CD4-positive, alpha-beta T cell (primary cell): Measurements from ENCODE around the gene C11orf68. TPM values are rescaled to one million over a fixed set of nuclear protein-coding genes. Genes with fewer than 3 reads are reported as not detected.

Experiments used
- ATAC-seq: fragments of 200-7000 bp; cut with Tn5 transposase; one replicate; pipeline ENCODE4 v1.10.0; 2022; ENCODE audit warnings: mild to moderate bottlenecking; ENCODE audit not compliant: poor library complexity
- CTCF ChIA-PET: fragments of 350-600 bp; sonication (Branson Sonifier 250); formaldehyde crosslinking; loops from one replicate; lab custom pipeline; 2021; ENCODE audit warnings: antibody characterized with exemption, inconsistent platforms; lab: Charles Lee
- POLR2A ChIA-PET: fragments of 350-600 bp; sonication (Branson Sonifier 250); formaldehyde crosslinking; loops from one replicate; lab custom pipeline; 2021; ENCODE audit warnings: antibody characterized with exemption, inconsistent platforms; lab: Charles Lee
- DNase-seq, 14 experiments: peaks; one replicate each; pipeline ENCODE4 v3.0.0-alpha.2; 2013 to 2020; ENCODE audit warnings: mixed read lengths in 2 of 14
- H3K27ac ChIP-seq, 2 donors: one replicate each; pipeline versions ENCODE4 v1.5.1 to v1.7.0; 2013; ENCODE audit warnings: low read length in 2 of 2, low read depth in 1 of 2, mild to moderate bottlenecking in 1 of 2
- H3K27me3 ChIP-seq, 2 experiments: 1 replicate in 1 of 2; 2 replicates in 1 of 2; pipeline versions ENCODE4 v1.6.1 to v1.7.0; 2013; ENCODE audit warnings: low read length in 2 of 2, control low read depth in 1 of 2, mild to moderate bottlenecking in 1 of 2, moderate library complexity in 1 of 2; ENCODE audit not compliant: insufficient read depth in 2 of 2, control insufficient read depth in 1 of 2
- H3K36me3 ChIP-seq: one replicate; pipeline ENCODE4 v1.6.1; 2013; ENCODE audit warnings: low read length, control low read depth; ENCODE audit not compliant: insufficient read depth
- H3K4me1 ChIP-seq: one replicate; pipeline ENCODE4 v1.6.1; 2013; ENCODE audit warnings: low read length, control low read depth; ENCODE audit not compliant: insufficient read depth
- H3K4me3 ChIP-seq: one replicate; pipeline ENCODE4 v1.5.1; 2013; ENCODE audit warnings: mild to moderate bottlenecking, low read length, moderate library complexity
- H3K9me3 ChIP-seq, 2 experiments: 1 replicate in 1 of 2; 2 replicates in 1 of 2; pipeline versions ENCODE4 v1.6.1 to v1.7.0; 2013; ENCODE audit warnings: low read length in 2 of 2, mild to moderate bottlenecking in 2 of 2, control low read depth in 1 of 2, moderate library complexity in 1 of 2; ENCODE audit not compliant: control insufficient read depth in 1 of 2, insufficient read depth in 1 of 2
- H3K27ac Mint-ChIP-seq: one replicate; pipeline ENCODE4 v1.8.0; 2020; ENCODE audit warnings: mixed read lengths
- H3K27me3 Mint-ChIP-seq: one replicate; pipeline ENCODE4 v1.8.0; 2021; ENCODE audit warnings: mixed read lengths
- H3K36me3 Mint-ChIP-seq: one replicate; pipeline ENCODE4 v1.8.0; 2021; ENCODE audit warnings: low read depth, mixed read lengths
- H3K4me1 Mint-ChIP-seq: one replicate; pipeline ENCODE4 v1.8.0; 2021; ENCODE audit warnings: low read depth, mixed read lengths
- H3K4me3 Mint-ChIP-seq: one replicate; pipeline ENCODE4 v1.8.0; 2020; ENCODE audit warnings: mild to moderate bottlenecking, mixed read lengths
- H3K9me3 Mint-ChIP-seq: one replicate; pipeline ENCODE4 v1.8.0; 2020; ENCODE audit warnings: mixed read lengths
- CTCF ChIP-seq: fragments of 200-600 bp; IDR thresholded peaks from one replicate; pipeline ENCODE4 v1.8.0; 2022; ENCODE audit warnings: antibody characterized with exemption, mild to moderate bottlenecking
- intact Hi-C, 2 experiments: fragments of 100-400 bp; cut with DNase I in 1 of 2; cut with micrococcal nuclease in 1 of 2; formaldehyde crosslinking; loops; one replicate each; pipeline versions ENCODE4 v1.15.1 to v1.9.0; 2023 to 2025; cut with DNase I, micrococcal nuclease
- total RNA-seq, 174 experiments: library from RNA in 2 of 174; stranded (reverse) in 2 of 174; gene quantifications; one replicate each; pipeline ENCODE4 v1.2.3 and lab custom pipeline; 2021 to 2026

The C11orf68 gene
- total RNA-seq, 2 experiments from 2014 or later, result 13.7 to 13.8 TPM

GRCh38 chr11:65879617-65880016 is 39.2 kb downstream of the C11orf68 start, which contains the start of gene CTSW:
Gene CTSW, plus strand, starts transcription at chr11:65879837. Its CDS starts 18 bp downstream, at chr11:65879855.
- POLR2A ChIA-PET, result interaction anchor here (0.8 to 2.4 kb wide), 5 partner anchors 8 to 20 kb away, joined by 3 to 11 read pairs (median 4); partner anchors contain the start of genes CCDC85B, FIBP and MUS81
- intact Hi-C loops, result loop anchor here in 1 of 2 experiments (10.0 kb wide), 1 partner anchor 165 kb away; the partner anchor contains the start of gene KAT5
- H3K4me3 Mint-ChIP-seq, result peak within 1 kb of the TSS; percentile 42
- H3K36me3 Mint-ChIP-seq, result peaks cover 20% of the 10 kb centered on the region
- peaks cover 17% of the 10 kb centered on the region for H3K4me1 Mint-ChIP-seq
- no peak for TF ChIP-seq CTCF
- Histone ChIP-seq H3K9me3 (no peaks in the 10 kb centered on the region), H3K27ac (peak within 1 kb of the TSS; percentile 9 to 41), H3K27me3 (no peaks in the 10 kb centered on the region), H3K4me3 (peak within 1 kb of the TSS; percentile 50), H3K36me3 (peaks cover 24% of the 10 kb centered on the region), H3K4me1 (peaks cover 52% of the 10 kb centered on the region)
- CTCF ChIA-PET, result interaction anchor here (1.2 to 2.1 kb wide), 2 partner anchors 9 to 20 kb away, joined by 3 to 8 read pairs; partner anchors contain the start of genes FIBP and MUS81
- H3K9me3 Mint-ChIP-seq, result no peaks in the 10 kb centered on the region
- H3K27ac Mint-ChIP-seq, result peak within 1 kb of the TSS; percentile 44
- H3K27me3 Mint-ChIP-seq, result no peaks in the 10 kb centered on the region
- ATAC-seq (peak; percentile 63), DNase-seq (peak in 7 of 14 experiments; percentile 29 to 82 (median 61))

GRCh38 chr11:65873318-65874156 is 45.3 kb downstream of the C11orf68 start:
- peak overlapping the region; percentile 89 for H3K4me3 Mint-ChIP-seq
- Histone ChIP-seq H3K36me3 (no peaks in the 10 kb centered on the region), H3K9me3 (no peaks in the 10 kb centered on the region), H3K4me1 (peaks cover 51% of the 10 kb centered on the region), H3K27me3 (no peaks in the 10 kb centered on the region), H3K27ac (peak overlapping the region; percentile 78 to 81), H3K4me3 (peak overlapping the region; percentile 60)
- TF ChIP-seq CTCF, result no peak
- no peaks in the 10 kb centered on the region for H3K36me3 Mint-ChIP-seq
- intact Hi-C loops, result loop anchor here (1.0 to 2.0 kb wide), 3 partner anchors 13 to 46 kb away; partner anchors contain the start of genes MUS81 (in 2 of the 2), C11orf68 (in 1 of the 2), DRAP1 (in 1 of the 2) and FIBP (in 1 of the 2)
- DNase-seq, result peak; percentile 92 to 99 (median 96)
- POLR2A ChIA-PET, result interaction anchor here (0.6 to 7.1 kb wide), 12 partner anchors 11 to 738 kb away, joined by 3 to 137 read pairs (median 4); partner anchors contain the start of genes BBS1, C11orf68, CCDC85B and CFL1
- peak overlapping the region; percentile 83 for H3K27ac Mint-ChIP-seq
- H3K4me1 Mint-ChIP-seq, result peaks cover 16% of the 10 kb centered on the region
- CTCF ChIA-PET, result interaction anchor here (1.6 to 2.3 kb wide), 4 partner anchors 10 to 161 kb away, joined by 6 to 21 read pairs (median 18); partner anchors contain the start of genes CCDC85B, FIBP, KAT5 and MUS81
- no peaks in the 10 kb centered on the region for H3K9me3 Mint-ChIP-seq
- no peaks in the 10 kb centered on the region for H3K27me3 Mint-ChIP-seq
- peak; percentile 95 for ATAC-seq
